ENCODE data around the gene OSBP2. TPM values are rescaled to one million over a fixed set of nuclear protein-coding genes. Genes with fewer than 3 reads are reported as not detected.
A peak's percentile ranks its signal among the peaks of the same experiment; 100 is the strongest.

The OSBP2 gene
- total and polyA plus RNA-seq, 4 donors, result 1.1 to 12.3 (median 2.6) TPM

- TF ChIP-seq, protein P1, sequence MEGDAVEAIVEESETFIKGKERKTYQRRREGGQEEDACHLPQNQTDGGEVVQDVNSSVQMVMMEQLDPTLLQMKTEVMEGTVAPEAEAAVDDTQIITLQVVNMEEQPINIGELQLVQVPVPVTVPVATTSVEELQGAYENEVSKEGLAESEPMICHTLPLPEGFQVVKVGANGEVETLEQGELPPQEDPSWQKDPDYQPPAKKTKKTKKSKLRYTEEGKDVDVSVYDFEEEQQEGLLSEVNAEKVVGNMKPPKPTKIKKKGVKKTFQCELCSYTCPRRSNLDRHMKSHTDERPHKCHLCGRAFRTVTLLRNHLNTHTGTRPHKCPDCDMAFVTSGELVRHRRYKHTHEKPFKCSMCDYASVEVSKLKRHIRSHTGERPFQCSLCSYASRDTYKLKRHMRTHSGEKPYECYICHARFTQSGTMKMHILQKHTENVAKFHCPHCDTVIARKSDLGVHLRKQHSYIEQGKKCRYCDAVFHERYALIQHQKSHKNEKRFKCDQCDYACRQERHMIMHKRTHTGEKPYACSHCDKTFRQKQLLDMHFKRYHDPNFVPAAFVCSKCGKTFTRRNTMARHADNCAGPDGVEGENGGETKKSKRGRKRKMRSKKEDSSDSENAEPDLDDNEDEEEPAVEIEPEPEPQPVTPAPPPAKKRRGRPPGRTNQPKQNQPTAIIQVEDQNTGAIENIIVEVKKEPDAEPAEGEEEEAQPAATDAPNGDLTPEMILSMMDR (IDR thresholded peaks at IDR 0.05; ENCODE audit: control extremely low read depth, extremely low read depth), result no peak
- H3K36me3 ChIP-seq (ENCODE audit: control insufficient read depth in 4 of 4, insufficient read depth in 4 of 4, low read length in 4 of 4), result peaks cover 0 to 31% (median 4%) of the 10 kb centered on the region in 4 donors
- H3K27ac ChIP-seq (ENCODE audit: low read depth in 1 of 2, low read length in 1 of 2), result no peak overlapping the region
- no peaks in the 10 kb centered on the region for H3K9me3 ChIP-seq (ENCODE audit: control insufficient read depth in 4 of 4, insufficient read depth in 3 of 4, low read length in 3 of 4)
- H3K4me3 ChIP-seq, result no peak overlapping the region
- no peaks in the 10 kb centered on the region for H3K4me1 ChIP-seq (ENCODE audit: control insufficient read depth in 5 of 5, insufficient read depth in 5 of 5, low read length in 5 of 5)
- DNase-seq, result no peak
- no peak overlapping the region for H3K9ac ChIP-seq (ENCODE audit: insufficient read depth in 1 of 2, low read length in 2 of 2)
- WGBS, 2 donors, result 93% methylated on average over 17 of the region's 17 CpGs
- no peaks in the 10 kb centered on the region for H3K27me3 ChIP-seq (ENCODE audit: control insufficient read depth in 3 of 3, insufficient read depth in 3 of 3, low read length in 2 of 3)
- no peak for ATAC-seq (ENCODE audit: insufficient read depth, low FRiP score)
Measured at GRCh38 chr22:30889268-30889995, 194.8 kb downstream of the OSBP2 start.

DNA sequence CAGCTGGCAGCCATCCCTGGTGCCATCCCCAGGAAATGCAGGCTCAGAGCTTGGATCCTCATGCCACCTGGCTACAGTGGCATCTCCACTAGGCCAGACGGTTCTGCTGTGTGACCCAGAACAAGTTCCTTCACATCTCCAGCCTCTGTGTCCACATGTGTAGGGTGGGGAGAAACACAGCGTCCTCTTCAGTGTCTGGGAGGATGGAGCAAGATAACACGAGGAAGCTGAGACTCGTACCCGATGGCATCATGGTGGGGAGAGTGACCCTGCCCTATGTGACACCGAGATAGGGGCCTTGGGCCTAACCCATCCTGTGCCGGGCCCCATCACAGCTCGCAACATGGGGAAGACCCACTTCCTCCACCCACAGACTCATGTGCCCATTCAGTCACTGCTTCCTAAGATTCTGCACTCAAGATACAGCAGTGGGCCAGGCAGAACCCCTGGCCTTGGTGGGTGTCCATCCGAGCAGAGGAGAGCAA lies 195.4 kb downstream of the OSBP2 start:
- H3K27ac ChIP-seq (ENCODE audit: low read depth in 1 of 2, low read length in 1 of 2), result no peak overlapping the region
- H3K4me1 ChIP-seq (ENCODE audit: control insufficient read depth in 5 of 5, insufficient read depth in 5 of 5, low read length in 5 of 5), result no peaks in the 10 kb centered on the region
- no peak overlapping the region for H3K9ac ChIP-seq (ENCODE audit: insufficient read depth in 1 of 2, low read length in 2 of 2)
- no peak overlapping the region for H3K4me3 ChIP-seq
- 87 to 93% methylated on average over 9 of the region's 9 CpGs for WGBS, 2 donors
- DNase-seq (no peak), ATAC-seq (ENCODE audit: insufficient read depth, low FRiP score) (no peak)
- no peaks in the 10 kb centered on the region for H3K9me3 ChIP-seq (ENCODE audit: control insufficient read depth in 4 of 4, insufficient read depth in 3 of 4, low read length in 3 of 4)
- H3K36me3 ChIP-seq (ENCODE audit: control insufficient read depth in 4 of 4, insufficient read depth in 4 of 4, low read length in 4 of 4), result peaks cover 0 to 31% (median 5%) of the 10 kb centered on the region in 4 donors
- H3K27me3 ChIP-seq (ENCODE audit: control insufficient read depth in 3 of 3, insufficient read depth in 3 of 3, low read length in 2 of 3), result no peaks in the 10 kb centered on the region
- TF ChIP-seq, protein P1 (IDR thresholded peaks at IDR 0.05; ENCODE audit: control extremely low read depth, extremely low read depth), result no peak

- ATAC-seq (ENCODE audit: insufficient read depth, low FRiP score) (no peak), DNase-seq (no peak)
- H3K27ac ChIP-seq (ENCODE audit: low read depth in 1 of 2, low read length in 1 of 2), result no peak overlapping the region
- no peaks in the 10 kb centered on the region for H3K9me3 ChIP-seq (ENCODE audit: control insufficient read depth in 4 of 4, insufficient read depth in 3 of 4, low read length in 3 of 4)
- TF ChIP-seq, protein P1 (IDR thresholded peaks at IDR 0.05; ENCODE audit: control extremely low read depth, extremely low read depth), result peak; percentile 25
- WGBS, 2 donors, result 85 to 89% methylated on average over 17 of the region's 17 CpGs
- H3K36me3 ChIP-seq (ENCODE audit: control insufficient read depth in 4 of 4, insufficient read depth in 4 of 4, low read length in 4 of 4), result peaks cover 0 to 31% (median 5%) of the 10 kb centered on the region in 4 donors
- no peak overlapping the region for H3K9ac ChIP-seq (ENCODE audit: insufficient read depth in 1 of 2, low read length in 2 of 2)
- H3K27me3 ChIP-seq (ENCODE audit: control insufficient read depth in 3 of 3, insufficient read depth in 3 of 3, low read length in 2 of 3), result no peaks in the 10 kb centered on the region
- H3K4me1 ChIP-seq (ENCODE audit: control insufficient read depth in 5 of 5, insufficient read depth in 5 of 5, low read length in 5 of 5), result no peaks in the 10 kb centered on the region
- no peak overlapping the region for H3K4me3 ChIP-seq
Measured at GRCh38 chr22:30890686-30891442, 196.2 kb downstream of the OSBP2 start.

Data from lung (tissue), 12 donors.